ENCODE measurements around the gene TMEM132E.
A peak's percentile ranks its signal among the peaks of the same experiment; 100 is the strongest.

Gene TMEM132E

DNA sequence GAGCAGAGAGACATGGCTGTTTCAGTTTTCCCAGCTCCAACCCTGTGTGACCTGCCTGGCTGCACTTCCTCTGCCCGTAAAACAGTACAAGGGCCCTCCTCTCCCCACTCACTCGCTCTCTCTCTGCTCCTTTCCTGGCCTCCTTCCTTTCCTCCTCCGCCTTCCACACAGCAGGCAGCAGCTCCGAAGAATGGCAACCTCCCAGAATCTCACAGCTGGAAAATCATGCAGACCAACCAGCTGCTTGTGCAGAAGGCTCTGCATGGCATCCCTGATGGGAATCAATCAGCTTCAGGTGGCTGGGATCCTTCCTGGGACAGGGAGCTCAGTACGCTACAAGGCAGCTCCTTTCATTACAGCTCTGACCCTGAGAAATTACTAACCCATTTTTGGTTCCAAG, 27.4 kb downstream of the TMEM132E start:
- no peak for DNase-seq

DNA sequence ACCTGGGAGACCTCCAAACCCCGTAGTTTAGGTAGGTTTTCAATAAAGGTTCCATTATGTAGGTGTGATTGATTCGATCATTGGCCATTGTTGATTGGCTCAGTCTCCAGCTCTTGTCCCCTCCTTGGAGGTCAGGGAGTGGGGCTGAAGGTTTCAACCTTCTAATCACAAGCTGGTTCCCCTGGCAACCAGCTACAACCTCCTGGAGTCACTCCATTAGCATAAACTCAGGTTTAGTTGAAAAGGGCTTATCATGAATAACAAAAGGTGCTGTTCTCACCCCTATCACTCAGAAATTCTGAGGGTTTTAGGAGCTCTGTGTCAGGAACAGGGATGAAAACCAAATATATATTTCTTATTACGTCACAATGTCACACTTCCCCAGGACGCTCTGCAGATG, 28.5 kb downstream of the TMEM132E start:
- no peak for DNase-seq

DNA sequence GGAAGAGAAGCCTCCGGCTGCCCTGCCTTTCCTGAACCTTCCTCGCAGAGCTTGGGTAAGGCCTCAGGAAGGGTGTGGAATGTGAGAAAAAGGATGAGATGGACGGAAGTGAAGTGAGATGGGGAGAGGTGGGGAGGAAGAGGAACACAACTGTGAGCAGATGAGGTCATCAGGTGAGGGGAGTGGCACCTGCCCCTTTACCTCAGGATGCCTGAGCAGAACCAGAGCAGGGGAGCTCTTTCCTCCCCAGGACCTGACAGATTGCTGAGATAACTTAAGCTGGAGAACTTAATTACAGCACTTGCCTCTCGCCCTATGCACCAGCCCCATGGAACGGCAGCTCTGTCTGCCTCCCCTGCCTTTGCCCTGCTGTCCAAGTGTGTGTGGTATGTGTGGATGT, 29.8 kb downstream of the TMEM132E start:
- no peak for DNase-seq

DNA sequence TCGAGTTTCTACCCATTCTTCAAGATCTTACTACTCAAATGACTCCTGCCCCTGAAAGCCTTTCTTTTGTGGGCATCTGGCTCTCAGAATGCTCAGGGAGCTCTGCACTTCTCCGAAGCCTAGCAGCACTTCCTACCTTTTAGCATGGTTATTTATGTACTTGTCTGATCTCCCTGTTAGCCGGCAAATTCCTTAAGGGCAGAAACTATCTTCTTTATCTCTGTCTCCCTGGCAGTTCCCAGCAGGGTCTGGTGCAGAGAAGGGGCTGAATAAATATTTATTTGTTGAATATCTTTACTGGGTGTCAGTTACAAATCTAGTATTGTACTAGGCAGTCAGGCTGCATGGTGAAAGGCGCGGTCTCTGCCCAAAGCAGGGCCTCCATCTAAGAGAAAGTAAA, 30.7 kb downstream of the TMEM132E start:
- DNase-seq, result no peak

DNA sequence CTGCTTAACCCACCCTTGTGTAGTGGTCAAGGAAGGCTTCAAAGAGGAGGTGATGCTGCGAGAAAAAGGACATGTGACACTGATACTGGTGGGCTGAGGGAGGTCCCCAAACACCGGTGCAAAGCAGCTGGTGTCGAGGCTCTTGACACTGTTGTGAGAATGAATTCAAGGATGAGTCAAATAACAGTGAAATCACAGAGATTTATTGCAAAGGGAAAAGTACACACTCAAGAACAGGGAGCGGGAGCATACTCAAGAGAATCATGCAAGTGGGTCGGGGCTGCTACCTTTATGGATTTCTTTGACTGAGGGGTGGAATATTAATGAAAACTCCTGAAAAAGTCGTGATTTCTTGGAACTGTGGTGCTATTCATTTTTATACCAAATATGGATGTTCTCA, 31.1 kb downstream of the TMEM132E start:
- DNase-seq, result no peak

DNA sequence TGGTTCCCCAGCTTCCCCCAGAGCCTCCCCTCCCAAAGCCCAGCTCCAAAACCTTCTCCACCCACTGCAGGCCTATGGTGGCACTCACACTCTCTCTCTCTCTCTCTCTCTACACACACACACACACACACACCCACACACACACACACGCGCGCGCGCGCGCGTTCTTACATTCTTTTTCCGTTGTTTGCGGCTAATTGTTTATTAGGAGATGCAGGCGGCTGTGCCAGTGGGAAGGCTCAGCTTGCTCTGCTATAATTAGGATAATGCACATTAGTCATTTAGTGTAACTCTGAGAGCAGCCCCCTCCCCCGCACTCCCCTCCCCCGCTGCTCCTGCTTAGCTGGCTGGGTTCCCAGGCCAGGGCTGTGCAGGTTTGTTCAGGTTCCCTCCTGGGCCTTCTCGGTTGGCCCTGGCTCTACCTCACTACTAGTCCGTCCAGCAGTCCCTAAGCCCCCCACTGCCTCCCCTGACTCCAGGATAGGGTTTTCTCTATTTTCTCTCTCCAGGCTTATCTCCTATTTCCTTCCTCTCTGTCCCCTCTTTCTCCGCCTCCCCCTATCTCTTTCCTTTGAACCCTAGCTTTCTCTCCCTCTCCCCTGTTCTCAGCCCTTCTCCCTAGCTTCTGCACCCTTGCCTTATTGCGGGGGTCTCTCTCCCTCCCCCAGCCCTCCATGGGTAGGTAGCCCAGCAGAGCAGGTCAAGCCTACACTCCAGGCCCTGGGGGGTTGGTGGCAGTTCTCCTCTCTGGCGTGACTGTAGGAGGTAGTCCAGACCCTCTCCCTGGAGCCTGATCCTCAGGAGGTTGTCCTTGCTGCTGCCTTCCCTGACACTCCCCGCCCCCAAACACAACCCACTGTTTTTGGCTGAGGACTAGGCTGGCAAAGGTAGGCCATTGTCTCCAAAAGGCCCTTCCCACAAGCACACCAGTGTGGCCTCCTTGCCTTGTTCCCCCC, 34.0 kb downstream of the TMEM132E start:
- no peak for DNase-seq

DNA sequence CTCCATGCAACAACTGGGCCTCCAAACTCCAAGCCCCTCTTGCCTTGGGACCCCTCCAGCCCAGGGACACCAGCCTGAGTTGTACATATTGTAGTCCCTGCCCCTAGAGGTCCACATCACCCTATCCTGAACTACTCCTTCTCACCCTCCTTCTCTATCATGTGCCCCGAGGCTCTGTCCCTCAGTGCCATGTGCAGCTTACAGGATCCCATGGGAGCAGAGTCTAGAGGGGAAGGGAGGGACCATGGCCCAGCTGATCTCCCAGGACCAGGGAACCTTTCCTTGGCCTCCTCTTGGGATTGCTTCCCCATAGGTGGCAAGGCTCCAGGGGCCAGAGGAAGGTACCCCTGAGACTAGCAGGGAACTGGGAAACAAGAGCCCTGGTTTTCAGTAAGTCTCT, 35.3 kb downstream of the TMEM132E start:
- DNase-seq, result no peak

DNA sequence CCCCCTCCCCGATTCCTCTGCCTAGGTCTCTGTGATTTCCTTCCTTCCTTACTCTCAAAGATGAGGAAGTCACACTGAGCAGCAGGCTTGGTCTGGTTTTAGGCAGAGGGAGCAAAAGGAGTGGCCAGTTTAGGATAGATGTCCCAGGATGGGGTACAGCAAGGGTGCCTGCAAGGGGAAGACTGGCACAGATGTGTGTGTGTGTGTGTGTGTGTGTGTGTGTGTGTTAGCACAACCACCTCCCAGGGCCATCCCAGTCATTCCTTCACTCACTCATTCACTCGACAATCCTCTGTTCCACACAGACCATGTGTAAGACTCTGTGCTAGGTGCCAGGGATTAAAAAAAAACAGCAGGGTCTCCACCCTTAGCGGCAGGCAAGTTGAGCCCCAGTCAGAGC, 35.9 kb downstream of the TMEM132E start:
- DNase-seq, result no peak

DNA sequence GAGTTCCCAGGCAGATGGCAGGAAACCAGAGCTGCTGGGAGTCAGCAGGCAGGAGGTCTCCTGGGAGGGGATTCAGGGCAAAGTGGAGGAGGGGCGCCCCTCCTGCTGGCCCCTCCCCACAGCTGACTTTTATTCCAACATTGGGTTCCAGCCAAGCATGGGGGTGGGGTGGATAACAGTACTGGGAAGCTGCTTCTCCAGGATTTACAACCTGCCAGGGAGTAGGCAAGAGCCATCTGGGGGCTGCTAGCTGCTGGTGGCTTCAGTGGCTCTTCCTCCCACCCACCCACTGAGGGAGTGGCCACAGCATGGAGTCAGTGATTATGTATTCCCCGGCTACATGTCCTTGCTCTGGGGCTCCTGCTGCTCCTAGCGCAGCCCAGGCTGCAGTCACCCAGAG, 36.8 kb downstream of the TMEM132E start:
- no peak for DNase-seq

DNA sequence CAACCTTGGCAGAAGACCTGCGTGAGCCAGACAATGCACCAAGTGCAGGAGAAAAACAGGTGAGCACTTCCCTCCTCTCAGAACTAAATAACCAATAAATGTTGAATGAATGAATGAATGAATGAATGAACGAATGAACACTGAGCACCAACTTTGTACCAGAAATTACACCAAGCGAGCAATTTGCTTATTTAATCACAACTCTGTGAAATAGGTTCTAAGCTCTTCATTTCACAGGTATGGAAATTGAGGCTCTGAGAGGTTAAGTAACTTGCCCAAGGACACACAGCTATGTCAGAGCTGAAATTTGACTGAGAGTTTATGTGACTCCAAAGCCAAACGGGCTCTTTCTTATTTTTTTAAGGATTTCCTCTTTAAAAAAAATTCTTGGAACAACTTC, 38.0 kb downstream of the TMEM132E start:
- DNase-seq, result no peak

DNA sequence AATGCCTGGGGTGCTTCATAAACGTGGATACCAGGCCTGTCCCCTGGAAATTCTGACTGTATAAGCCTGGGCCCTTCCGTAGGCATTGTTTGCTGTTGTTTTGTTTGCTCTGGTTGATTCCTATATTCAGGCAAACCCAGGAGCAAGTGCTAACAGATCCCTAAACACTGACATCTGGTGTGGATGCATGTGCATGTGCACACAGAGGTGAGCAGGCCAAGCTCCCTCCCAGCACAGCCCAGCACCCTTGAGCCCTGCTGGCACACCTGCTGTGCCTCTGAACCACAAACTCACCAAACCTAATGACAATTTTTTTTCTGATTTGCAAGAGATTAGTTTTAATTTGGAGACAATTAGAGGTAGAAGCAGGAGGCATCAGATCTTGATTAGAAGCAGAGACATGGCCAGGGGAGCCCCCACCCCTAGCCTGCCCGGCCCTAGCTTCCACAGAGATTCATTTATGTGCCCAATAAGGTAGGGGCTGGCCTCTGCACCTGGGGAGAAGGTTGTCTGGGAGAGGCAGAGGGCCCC, 40.4 kb downstream of the TMEM132E start:
- DNase-seq, result no peak

DNA sequence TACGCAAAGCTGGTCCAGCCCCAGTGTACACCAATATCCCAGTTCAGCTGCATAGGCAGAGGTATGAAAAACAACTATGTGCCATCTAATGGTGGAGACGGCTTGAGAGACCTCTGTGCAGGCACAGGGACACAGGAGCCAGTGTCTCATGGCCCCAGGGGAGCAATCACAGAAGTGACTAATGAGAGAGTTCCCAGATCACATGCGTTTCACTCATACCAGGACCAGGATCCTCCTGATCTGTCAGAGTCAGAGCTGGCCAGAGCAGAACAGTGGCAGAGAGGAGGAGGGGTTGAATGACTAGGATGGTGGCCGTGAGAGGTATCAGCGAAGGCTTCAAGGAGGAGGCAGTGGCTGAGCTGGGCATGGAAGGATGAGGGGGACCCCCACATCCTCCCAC, 41.1 kb downstream of the TMEM132E start:
- DNase-seq, result no peak

DNA sequence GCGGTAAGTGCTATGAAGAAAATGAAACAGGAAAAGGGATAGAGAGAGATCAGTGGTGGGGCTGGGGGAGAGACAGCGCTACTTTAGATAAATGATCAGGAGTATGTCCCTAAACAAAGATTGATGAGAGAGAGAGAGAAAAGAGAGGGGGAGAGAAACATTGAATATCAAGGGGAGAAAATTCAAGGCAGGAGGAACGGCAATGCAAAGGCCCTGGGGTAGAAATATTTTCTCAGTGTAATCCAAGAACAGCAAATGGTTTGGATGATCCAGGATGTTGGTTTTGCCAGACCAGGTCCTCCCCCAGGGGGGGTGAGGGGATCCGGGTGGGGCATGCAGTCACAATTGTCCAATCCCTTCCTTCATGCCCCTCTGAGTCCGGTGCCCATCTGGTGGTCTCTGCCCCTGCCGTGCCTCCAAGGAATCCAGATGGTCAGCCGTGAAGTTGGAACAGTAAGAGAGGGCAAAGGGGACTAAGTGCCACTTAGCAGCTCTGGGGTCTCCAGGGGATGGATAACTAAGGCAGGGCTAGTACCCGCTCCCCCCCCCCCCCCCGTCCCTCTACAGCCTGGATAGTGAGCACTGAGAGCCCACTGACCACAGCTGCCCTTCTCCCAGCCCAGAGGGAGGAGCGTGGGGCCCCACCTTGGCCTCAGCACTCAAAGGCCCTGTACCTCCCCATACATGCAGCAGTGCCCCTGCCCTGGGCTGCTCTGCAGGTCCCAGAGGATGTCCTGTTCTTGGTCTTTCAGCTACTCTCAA, 43.7 kb downstream of the TMEM132E start:
- no peak for DNase-seq

DNA sequence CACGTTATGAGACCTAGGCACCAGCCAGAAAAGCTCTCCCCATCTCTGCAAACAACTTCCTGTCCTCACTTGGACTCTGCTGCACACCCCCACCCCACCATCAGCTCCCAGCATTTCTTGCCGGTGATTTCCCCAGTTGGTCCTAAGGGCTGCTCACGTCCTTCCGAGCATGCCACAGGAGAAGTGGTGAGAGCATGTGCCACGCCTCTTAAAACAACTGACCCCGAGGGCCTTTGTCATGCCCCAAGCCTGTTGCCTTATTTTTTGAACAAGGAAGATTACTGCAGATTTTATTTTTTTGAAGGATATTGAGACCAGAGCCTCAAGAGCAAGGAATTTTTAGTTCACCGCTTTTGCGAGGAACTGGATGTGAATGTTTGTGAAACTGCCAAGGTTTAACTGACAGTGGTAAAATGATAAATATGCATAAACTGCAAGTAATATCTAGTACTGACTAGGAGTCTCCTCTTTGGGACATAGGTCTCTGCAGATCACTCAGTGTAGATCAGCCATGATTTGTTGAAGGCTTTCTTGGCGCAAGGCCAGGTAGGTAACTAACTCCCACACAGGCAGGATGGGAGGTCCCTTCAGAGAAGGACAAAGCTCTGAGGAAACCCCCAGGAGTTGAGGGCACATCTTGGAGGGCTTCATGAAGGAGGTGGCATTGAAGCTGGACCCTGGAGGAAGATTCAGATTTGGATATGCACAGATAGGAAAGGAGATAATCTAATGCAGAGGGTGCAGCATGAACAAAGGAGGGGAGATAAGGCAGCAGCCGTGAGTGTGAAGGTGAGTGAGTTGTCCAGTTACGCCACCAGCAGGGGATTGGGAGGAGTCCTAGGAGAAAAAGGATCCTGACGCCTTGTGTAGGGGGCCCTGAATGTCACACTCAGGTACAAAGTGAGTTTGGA, 44.7 kb downstream of the TMEM132E start:
- DNase-seq, result no peak

DNA sequence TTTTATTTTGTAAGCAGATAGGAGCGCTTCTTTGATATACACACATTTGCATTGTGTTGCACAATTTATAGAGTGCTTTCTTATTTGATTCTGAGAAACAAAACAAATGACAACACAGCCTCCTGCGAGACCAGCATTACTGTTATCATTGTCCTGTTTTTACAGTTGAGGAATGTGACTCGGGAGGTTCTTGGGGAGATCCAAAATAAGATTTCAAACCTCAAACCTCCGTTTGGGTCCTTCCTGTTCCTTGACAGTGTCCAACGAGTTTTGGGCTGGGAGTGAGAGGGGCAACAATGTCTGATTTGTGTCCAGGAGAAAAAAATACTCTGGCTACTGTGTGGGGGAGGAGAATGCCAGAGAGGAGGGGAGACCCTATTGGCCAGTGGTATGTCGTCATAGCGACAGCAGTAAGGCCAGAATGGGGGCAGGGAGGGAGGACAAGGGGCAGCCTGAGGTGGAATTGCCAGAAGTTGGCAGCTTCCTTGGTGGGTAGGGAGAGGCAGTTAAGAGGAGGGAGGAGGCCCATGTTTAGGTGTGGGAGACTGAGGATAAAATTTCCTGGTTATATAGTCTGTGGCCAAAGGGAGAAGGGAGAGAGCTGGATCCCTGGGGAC, 45.5 kb downstream of the TMEM132E start:
- no peak for DNase-seq

DNA sequence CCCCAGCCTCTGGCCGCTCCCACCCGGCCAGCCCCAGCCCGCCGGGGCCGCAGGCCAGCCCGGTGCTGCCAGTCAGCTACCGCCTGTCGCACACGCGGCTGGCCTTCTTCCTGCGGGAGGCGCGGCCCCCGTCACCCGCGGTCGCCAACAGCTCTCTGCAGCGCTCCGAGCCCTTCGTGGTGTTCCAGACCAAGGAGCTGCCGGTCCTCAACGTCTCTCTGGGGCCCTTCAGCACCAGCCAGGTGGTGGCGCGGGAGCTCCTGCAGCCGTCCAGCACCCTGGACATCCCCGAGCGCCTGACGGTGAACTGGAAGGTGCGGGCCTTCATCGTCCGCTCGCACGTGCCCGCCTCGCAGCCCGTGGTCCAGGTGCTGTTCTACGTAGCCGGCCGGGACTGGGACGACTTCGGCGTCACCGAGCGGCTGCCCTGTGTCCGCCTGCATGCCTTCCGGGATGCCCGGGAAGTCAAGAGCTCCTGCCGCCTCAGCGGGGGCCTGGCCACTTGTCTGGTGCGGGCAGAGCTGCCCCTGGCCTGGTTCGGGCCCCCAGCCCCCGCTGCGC, 46.8 kb downstream of the TMEM132E start:
- peak; percentile 20 for DNase-seq

DNA sequence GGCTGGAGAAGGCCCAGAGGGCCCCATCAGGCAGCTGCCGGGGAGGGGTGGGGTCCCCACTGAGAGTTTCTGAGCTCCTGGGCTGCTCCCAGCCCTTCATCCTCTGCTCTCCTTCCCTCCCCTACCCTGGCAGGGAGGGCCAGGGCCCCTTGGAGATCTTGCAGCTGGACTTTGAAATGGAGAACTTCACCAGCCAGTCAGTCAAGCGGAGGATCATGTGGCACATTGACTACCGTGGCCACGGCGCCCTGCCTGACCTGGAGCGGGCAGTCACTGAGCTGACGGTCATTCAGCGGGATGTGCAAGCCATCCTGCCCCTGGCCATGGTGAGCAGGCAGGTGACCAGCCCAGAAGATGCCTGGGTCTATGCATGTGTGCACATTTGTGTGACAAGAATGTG, 49.5 kb downstream of the TMEM132E start:
- DNase-seq, result no peak

DNA sequence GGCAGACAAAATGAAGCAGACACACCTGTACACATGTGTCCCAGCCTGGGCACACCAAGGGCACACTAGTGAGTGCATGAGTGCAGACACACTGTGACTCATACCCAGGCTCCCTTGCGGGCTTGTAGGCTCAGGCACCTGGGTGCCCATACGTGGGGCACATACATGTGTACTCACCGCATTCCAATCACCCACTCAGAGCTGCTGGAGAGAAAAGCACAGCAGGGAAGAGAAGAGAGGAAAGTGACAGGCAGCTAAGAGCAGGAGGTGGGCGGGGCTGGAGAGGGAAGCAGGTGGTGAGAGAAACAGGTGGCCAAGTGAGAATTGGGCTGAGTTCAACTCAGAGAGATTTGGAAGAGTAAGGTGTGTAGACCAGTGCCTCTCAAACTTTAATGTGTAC, 54.0 kb downstream of the TMEM132E start:
- no peak for DNase-seq

DNA sequence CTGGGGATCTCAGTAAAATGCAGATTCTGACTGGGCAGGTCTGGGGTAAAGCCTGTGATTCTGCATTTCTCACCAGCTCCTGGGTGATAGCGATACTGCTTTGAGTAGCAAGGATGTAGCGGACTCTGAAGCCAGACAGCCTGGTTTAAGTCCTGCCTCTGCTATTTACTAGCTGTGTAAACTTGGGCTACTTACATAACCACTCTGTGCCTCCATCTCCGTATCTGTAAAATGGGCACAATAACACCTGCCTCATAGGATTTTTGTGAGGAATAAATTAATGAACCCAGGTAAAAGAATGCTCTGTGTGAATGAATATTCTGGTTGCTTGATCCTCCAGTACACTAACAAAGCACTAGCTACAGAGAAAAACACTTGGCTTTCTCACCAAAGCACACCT, 54.4 kb downstream of the TMEM132E start:
- DNase-seq, result no peak

DNA sequence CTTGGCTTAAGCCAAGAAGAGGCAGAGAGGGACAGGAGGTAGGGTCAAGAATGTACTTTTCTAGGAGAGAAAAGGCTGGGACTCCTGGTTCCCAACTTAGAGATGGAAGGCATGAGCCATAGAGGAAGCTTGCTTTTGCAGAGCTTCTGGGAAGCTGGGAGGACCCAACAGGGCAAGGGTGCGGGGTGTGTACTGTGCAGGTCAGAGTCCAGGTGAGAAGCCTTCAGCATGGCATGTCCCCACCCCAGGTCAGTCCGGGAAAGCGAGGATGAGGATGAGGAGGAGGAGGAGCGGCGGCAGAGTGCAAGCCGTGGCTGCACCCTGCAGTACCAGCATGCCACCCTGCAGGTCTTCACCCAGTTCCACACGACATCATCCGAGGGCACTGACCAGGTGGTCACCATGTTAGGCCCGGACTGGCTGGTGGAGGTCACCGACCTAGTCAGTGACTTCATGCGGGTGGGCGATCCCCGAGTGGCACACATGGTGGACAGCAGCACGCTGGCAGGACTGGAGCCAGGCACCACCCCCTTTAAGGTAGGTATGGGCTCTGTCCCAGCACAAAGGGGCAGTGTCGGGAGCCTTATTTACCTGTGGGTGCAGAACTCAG, 55.3 kb downstream of the TMEM132E start:
- no peak for DNase-seq

DNA sequence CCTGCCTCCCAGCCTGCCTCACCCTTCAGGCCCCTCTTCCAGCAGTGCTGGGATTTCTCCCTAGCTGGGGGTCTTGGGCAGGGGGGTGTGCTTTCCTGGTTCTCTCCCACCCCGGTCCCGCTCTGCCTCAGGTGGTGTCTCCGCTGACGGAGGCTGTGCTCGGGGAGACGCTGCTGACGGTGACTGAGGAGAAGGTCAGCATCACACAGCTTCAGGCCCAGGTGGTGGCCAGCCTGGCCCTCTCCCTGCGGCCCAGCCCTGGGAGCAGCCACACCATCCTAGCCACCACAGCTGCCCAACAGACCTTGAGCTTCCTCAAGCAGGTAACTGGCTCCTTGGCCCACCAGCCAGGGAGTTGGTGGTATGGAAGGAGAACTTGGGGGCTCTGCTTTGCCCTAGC, 56.5 kb downstream of the TMEM132E start:
- DNase-seq, result no peak
